Measurements from ENCODE around the gene C10orf62. TPM values are rescaled to one million over a fixed set of nuclear protein-coding genes. Genes with fewer than 3 reads are reported as not detected.

The C10orf62 gene
- total RNA-seq, 1 donor from 2014 or later, result under 0.01 TPM

GRCh38 chr10:97590082-97590747 is 694 bp downstream of the C10orf62 start:
- FAIRE-seq, result no peak
- TF ChIP-seq, protein P1, sequence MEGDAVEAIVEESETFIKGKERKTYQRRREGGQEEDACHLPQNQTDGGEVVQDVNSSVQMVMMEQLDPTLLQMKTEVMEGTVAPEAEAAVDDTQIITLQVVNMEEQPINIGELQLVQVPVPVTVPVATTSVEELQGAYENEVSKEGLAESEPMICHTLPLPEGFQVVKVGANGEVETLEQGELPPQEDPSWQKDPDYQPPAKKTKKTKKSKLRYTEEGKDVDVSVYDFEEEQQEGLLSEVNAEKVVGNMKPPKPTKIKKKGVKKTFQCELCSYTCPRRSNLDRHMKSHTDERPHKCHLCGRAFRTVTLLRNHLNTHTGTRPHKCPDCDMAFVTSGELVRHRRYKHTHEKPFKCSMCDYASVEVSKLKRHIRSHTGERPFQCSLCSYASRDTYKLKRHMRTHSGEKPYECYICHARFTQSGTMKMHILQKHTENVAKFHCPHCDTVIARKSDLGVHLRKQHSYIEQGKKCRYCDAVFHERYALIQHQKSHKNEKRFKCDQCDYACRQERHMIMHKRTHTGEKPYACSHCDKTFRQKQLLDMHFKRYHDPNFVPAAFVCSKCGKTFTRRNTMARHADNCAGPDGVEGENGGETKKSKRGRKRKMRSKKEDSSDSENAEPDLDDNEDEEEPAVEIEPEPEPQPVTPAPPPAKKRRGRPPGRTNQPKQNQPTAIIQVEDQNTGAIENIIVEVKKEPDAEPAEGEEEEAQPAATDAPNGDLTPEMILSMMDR (IDR thresholded peaks at IDR 0.05; ENCODE audit: insufficient read depth, low read length, severe bottlenecking), result no peak
- no peaks in the 10 kb centered on the region for H3K36me3 ChIP-seq (ENCODE audit: control insufficient read depth, insufficient read depth, low read length)

DNA sequence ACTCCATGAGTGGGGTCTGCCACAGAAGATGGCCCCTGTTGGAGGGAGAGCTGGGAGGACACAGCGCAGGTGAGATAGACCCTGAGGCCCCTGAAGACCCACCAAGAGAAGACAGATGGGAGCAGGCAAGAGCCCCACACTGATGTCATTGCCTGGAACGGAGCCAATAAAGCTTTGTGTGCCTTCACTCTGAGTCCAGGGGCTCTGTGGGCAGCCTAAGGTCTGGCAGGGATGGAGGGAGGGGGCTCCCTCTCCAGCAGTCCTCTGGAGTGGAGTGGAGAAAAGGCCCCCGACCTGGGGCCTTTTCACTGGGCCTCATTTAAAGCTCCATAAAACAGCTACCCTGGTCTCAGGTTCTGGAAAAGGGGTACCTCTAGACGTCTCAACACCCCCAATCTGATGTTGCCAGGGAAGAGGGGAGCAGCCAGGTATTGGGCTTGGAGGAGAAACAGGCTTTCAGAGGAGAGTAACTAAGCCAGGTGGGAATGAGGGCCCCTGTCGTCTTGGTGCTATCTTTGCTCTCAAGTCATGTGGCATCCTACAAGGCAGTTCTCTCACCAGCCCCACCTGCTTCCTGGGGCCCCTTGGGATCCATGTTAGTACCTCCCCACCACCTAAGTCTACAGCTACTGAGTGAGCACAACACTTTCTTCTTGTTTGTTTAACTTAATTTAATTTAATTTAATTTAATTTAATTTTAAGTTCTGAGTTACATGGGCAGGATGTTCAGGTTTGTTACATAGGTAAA is 1.4 kb downstream of the C10orf62 start:
- H3K36me3 ChIP-seq (ENCODE audit: control insufficient read depth, insufficient read depth, low read length), result no peaks in the 10 kb centered on the region
- H3K27me3 ChIP-seq (ENCODE audit: control insufficient read depth, insufficient read depth, low read length), result no peaks in the 10 kb centered on the region
- H3K4me3 ChIP-seq (ENCODE audit: low read depth, low read length), result no peak overlapping the region
- TF ChIP-seq, protein P1 (IDR thresholded peaks at IDR 0.05; ENCODE audit: insufficient read depth, low read length, severe bottlenecking), result no peak
- FAIRE-seq, result no peak
- DNase-seq (ENCODE audit: low read depth), result no peak

More at GRCh38 chr10:97590082-97590747, 694 bp downstream of the C10orf62 start:
- DNase-seq (ENCODE audit: low read depth), result no peak
- no peaks in the 10 kb centered on the region for H3K27me3 ChIP-seq (ENCODE audit: control insufficient read depth, insufficient read depth, low read length)
- no peak overlapping the region for H3K4me3 ChIP-seq (ENCODE audit: low read depth, low read length)

GRCh38 chr10:97593421-97593820 is 3.9 kb downstream of the C10orf62 start:
- no peak for DNase-seq (ENCODE audit: low read depth)

GRCh38 chr10:97596101-97597082 is 6.9 kb downstream of the C10orf62 start:
- TF ChIP-seq, protein P1 (IDR thresholded peaks at IDR 0.05; ENCODE audit: insufficient read depth, low read length, severe bottlenecking), result no peak
- H3K36me3 ChIP-seq (ENCODE audit: control insufficient read depth, insufficient read depth, low read length), result no peaks in the 10 kb centered on the region
- peak; percentile 75 for FAIRE-seq
- no peaks in the 10 kb centered on the region for H3K27me3 ChIP-seq (ENCODE audit: control insufficient read depth, insufficient read depth, low read length)
- peak; percentile 94 for DNase-seq (ENCODE audit: low read depth)
- H3K4me3 ChIP-seq (ENCODE audit: low read depth, low read length), result no peak overlapping the region

More at GRCh38 chr10:97593421-97593820, 3.9 kb downstream of the C10orf62 start:
- Histone ChIP-seq H3K36me3 (ENCODE audit: control insufficient read depth, insufficient read depth, low read length) (no peaks in the 10 kb centered on the region), H3K27me3 (ENCODE audit: control insufficient read depth, insufficient read depth, low read length) (no peaks in the 10 kb centered on the region), H3K4me3 (ENCODE audit: low read depth, low read length) (no peak overlapping the region)
- TF ChIP-seq, protein P1 (IDR thresholded peaks at IDR 0.05; ENCODE audit: insufficient read depth, low read length, severe bottlenecking), result no peak
- FAIRE-seq, result no peak

- TF ChIP-seq, protein P1 (IDR thresholded peaks at IDR 0.05; ENCODE audit: insufficient read depth, low read length, severe bottlenecking), result no peak
- peak; percentile 44 for DNase-seq (ENCODE audit: low read depth)
- no peaks in the 10 kb centered on the region for H3K36me3 ChIP-seq (ENCODE audit: control insufficient read depth, insufficient read depth, low read length)
- no peak overlapping the region for H3K4me3 ChIP-seq (ENCODE audit: low read depth, low read length)
- H3K27me3 ChIP-seq (ENCODE audit: control insufficient read depth, insufficient read depth, low read length), result no peaks in the 10 kb centered on the region
- FAIRE-seq, result no peak
These were observed 8.3 kb downstream of the C10orf62 start for GRCh38 chr10:97597778-97598177.
